GM23338 (cell line): ENCODE results near the gene ZDHHC16. TPM values are rescaled to one million over a fixed set of nuclear protein-coding genes. Genes with fewer than 3 reads are reported as not detected.

Experiments used
- ATAC-seq: fragments of 200-7000 bp; cut with Tn5 transposase; 3 replicates; pipeline ENCODE4 v1.9.1; 2020
- DNase-seq: peaks from one replicate; pipeline ENCODE4 v3.0.0-alpha.2; 2015; ENCODE audit warnings: low spot score
- H2AFZ ChIP-seq: fragments of 200-600 bp; sonication (generic); 2 replicates; pipeline ENCODE4 v1.8.0; 2016; ENCODE audit warnings: antibody characterized with exemption, mild to moderate bottlenecking, moderate library complexity
- H3F3A ChIP-seq: fragments of 200-600 bp; sonication (generic); replicated peaks from 2 replicates; pipeline ENCODE4 v1.8.0; 2017; ENCODE audit warnings: antibody characterized with exemption, mixed run types, low read depth
- H3K27ac ChIP-seq: fragments of 200-600 bp; sonication (generic); 2 replicates; pipeline ENCODE4 v1.6.1; 2016; ENCODE audit warnings: low read depth
- H3K27me3 ChIP-seq: fragments of 200-600 bp; sonication (generic); 2 replicates; pipeline ENCODE4 v1.8.0; 2016; ENCODE audit warnings: mild to moderate bottlenecking, mixed run types, moderate library complexity; ENCODE audit not compliant: insufficient read depth
- H3K36me3 ChIP-seq: fragments of 200-600 bp; sonication (generic); 2 replicates; pipeline ENCODE4 v1.8.0; 2016; ENCODE audit warnings: mild to moderate bottlenecking; ENCODE audit not compliant: insufficient read depth
- H3K4me1 ChIP-seq: fragments of 200-600 bp; sonication (generic); 2 replicates; pipeline ENCODE4 v1.8.0; 2016; ENCODE audit warnings: mild to moderate bottlenecking, moderate library complexity; ENCODE audit not compliant: insufficient read depth
- H3K4me2 ChIP-seq: fragments of 200-600 bp; sonication (generic); 2 replicates; pipeline ENCODE4 v1.7.1; 2017; ENCODE audit warnings: mixed run types
- H3K4me3 ChIP-seq: fragments of 200-600 bp; sonication (generic); 2 replicates; pipeline ENCODE4 v1.6.1; 2016; ENCODE audit warnings: mixed run types
- H3K79me2 ChIP-seq: fragments of 200-600 bp; sonication (generic); replicated peaks from 2 replicates; pipeline ENCODE4 v1.8.0; 2017; ENCODE audit warnings: mild to moderate bottlenecking; ENCODE audit not compliant: insufficient read depth
- H3K9me2 ChIP-seq: fragments of 200-600 bp; sonication (generic); 2 replicates; pipeline ENCODE4 v1.8.0; 2017; ENCODE audit not compliant: insufficient read depth
- H4K20me1 ChIP-seq: fragments of 200-600 bp; sonication (generic); replicated peaks from 2 replicates; pipeline ENCODE4 v1.8.0; 2017; ENCODE audit warnings: mild to moderate bottlenecking; ENCODE audit not compliant: insufficient read depth
- H3K27ac Mint-ChIP-seq: 2 replicates; pipeline ENCODE4 v1.8.0; 2020; ENCODE audit warnings: inconsistent platforms, mild to moderate bottlenecking, moderate library complexity, mixed read lengths
- H3K27me3 Mint-ChIP-seq: 3 replicates; pipeline ENCODE4 v1.8.0; 2022; ENCODE audit warnings: low read depth, mild to moderate bottlenecking, moderate library complexity, mixed read lengths, inconsistent platforms; ENCODE audit not compliant: insufficient read depth, poor library complexity
- H3K36me3 Mint-ChIP-seq: 3 replicates; pipeline ENCODE4 v1.8.0; 2021; ENCODE audit warnings: low read depth, mild to moderate bottlenecking, inconsistent platforms, moderate library complexity, mixed read lengths
- H3K4me1 Mint-ChIP-seq: 3 replicates; pipeline ENCODE4 v1.8.0; 2020; ENCODE audit warnings: mild to moderate bottlenecking, inconsistent platforms, mixed read lengths
- H3K4me3 Mint-ChIP-seq: 3 replicates; pipeline ENCODE4 v1.8.0; 2021; ENCODE audit warnings: moderate library complexity, mild to moderate bottlenecking, inconsistent platforms, mixed read lengths
- H3K9me3 Mint-ChIP-seq: 3 replicates; pipeline ENCODE4 v1.8.0; 2020; ENCODE audit warnings: moderate library complexity, mild to moderate bottlenecking, inconsistent platforms, mixed read lengths
- EZH2 ChIP-seq: fragments of 200-600 bp; sonication (generic); IDR thresholded peaks from one replicate; pipeline ENCODE4 v1.8.0; 2017; ENCODE audit warnings: antibody characterized with exemption, mild to moderate bottlenecking, low read depth; ENCODE audit not compliant: unreplicated experiment
- POLR2AphosphoS5 ChIP-seq: IDR thresholded peaks from 2 replicates; pipeline ENCODE4 v1.6.1; 2016; ENCODE audit warnings: antibody characterized with exemption, low read depth
- polyA plus RNA-seq: library from polyadenylated mRNA; unstranded; fragments of >200 nt; fragmentation: Nextera tagmentation; extraction: Ambion mirVana; gene quantifications from 2 replicates; pipeline ENCODE4 v1.2.1, GENCODE V29; 2016
- total RNA-seq: library from RNA; depleted of rRNA; stranded (reverse); fragments of >200 nt; shearing (Covaris generic); gene quantifications from 2 replicates; pipeline ENCODE4 v1.2.3, GENCODE V29; 2014
- TF ChIP-seq, protein P1 (sequence below): fragments of 250-450 bp; sonication (Bioruptor Pico); IDR thresholded peaks from 2 replicates; pipeline ENCODE4 v1.5.0; 2020; ENCODE audit warnings: mild to moderate bottlenecking, moderate library complexity
- TF ChIP-seq, protein P2 (sequence below): IDR thresholded peaks from 2 replicates; pipeline ENCODE4 v1.6.1; 2016; ENCODE audit warnings: antibody characterized with exemption

Gene ZDHHC16
- total and polyA plus RNA-seq, 2 experiments from 2014 or later, result 35.1 to 58.2 TPM

- Histone ChIP-seq H3K4me2 (no peak overlapping the region), H3K4me1 (no peaks in the 10 kb centered on the region), H3K27me3 (no peaks in the 10 kb centered on the region), H3K79me2 (0 out of 2 replicates have a peak, but pooled peaks cover 9% of the 10 kb centered on the region), H3K36me3 (peaks cover 45% of the 10 kb centered on the region), H4K20me1 (peaks cover 17% of the 10 kb centered on the region), H3K4me3 (no peak overlapping the region), H3F3A (peaks cover 20% of the 10 kb centered on the region; the same call in 1 of the 2 replicates), H3K9me2 (no peaks in the 10 kb centered on the region), H2AFZ (no peak overlapping the region), H3K27ac (peak overlapping the region; percentile 50; the same call in 1 of the 2 replicates)
- no peak overlapping the region for H3K27ac Mint-ChIP-seq
- no peaks in the 10 kb centered on the region for H3K4me1 Mint-ChIP-seq
- H3K27me3 Mint-ChIP-seq, result peaks cover 19% of the 10 kb centered on the region
- ATAC-seq, result no peak
- no peak for TF ChIP-seq EZH2
- H3K4me3 Mint-ChIP-seq, result no peak overlapping the region; the same call in 2 of the 3 replicates
- H3K36me3 Mint-ChIP-seq, result peaks cover 91% of the 10 kb centered on the region
- DNase-seq, result no peak
- H3K9me3 Mint-ChIP-seq, result no peaks in the 10 kb centered on the region
Measured at GRCh38 chr10:97456686-97457065, 10.7 kb downstream of the ZDHHC16 start.

DNA sequence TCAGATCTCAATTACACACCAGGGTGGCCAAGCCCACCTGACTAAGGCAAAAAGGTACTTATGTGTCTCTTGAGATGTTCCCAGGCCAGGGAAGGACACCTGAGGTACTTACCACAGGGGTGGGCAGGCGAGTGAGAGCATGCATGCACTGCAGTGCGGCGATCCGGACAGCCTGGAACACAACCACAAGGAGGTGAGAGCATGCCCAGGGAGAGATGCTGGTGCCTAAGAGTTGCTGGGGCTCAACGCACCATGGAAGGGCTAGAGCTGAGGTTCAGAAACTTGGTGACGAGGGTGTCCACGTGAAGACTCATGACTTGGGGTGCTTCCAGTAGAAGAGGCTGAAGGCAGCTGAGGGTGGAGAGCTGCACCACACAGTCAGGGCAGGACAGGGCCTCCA is 13.1 kb downstream of the ZDHHC16 start:
- peaks cover 92% of the 10 kb centered on the region for H3K36me3 Mint-ChIP-seq

More for the DNA sequence above, 13.1 kb downstream of the ZDHHC16 start:
- ATAC-seq (no peak), DNase-seq (no peak)
- Histone ChIP-seq H3K4me1 (no peaks in the 10 kb centered on the region), H3K9me2 (no peaks in the 10 kb centered on the region), H3K36me3 (peaks cover 62% of the 10 kb centered on the region), H4K20me1 (peaks cover 21% of the 10 kb centered on the region), H3K4me2 (no peak overlapping the region), H3F3A (peaks cover 35% of the 10 kb centered on the region; the same call in 1 of the 2 replicates), H3K27ac (no peak overlapping the region), H2AFZ (no peak overlapping the region), H3K27me3 (no peaks in the 10 kb centered on the region), H3K4me3 (no peak overlapping the region), H3K79me2 (no peaks in the 10 kb centered on the region)
- Mint-ChIP-seq H3K9me3 (no peaks in the 10 kb centered on the region), H3K27ac (no peak overlapping the region), H3K4me3 (no peak overlapping the region), H3K4me1 (peaks cover 4% of the 10 kb centered on the region; the same call in 1 of the 3 replicates), H3K27me3 (peaks cover 13% of the 10 kb centered on the region)
- TF ChIP-seq, protein P1, sequence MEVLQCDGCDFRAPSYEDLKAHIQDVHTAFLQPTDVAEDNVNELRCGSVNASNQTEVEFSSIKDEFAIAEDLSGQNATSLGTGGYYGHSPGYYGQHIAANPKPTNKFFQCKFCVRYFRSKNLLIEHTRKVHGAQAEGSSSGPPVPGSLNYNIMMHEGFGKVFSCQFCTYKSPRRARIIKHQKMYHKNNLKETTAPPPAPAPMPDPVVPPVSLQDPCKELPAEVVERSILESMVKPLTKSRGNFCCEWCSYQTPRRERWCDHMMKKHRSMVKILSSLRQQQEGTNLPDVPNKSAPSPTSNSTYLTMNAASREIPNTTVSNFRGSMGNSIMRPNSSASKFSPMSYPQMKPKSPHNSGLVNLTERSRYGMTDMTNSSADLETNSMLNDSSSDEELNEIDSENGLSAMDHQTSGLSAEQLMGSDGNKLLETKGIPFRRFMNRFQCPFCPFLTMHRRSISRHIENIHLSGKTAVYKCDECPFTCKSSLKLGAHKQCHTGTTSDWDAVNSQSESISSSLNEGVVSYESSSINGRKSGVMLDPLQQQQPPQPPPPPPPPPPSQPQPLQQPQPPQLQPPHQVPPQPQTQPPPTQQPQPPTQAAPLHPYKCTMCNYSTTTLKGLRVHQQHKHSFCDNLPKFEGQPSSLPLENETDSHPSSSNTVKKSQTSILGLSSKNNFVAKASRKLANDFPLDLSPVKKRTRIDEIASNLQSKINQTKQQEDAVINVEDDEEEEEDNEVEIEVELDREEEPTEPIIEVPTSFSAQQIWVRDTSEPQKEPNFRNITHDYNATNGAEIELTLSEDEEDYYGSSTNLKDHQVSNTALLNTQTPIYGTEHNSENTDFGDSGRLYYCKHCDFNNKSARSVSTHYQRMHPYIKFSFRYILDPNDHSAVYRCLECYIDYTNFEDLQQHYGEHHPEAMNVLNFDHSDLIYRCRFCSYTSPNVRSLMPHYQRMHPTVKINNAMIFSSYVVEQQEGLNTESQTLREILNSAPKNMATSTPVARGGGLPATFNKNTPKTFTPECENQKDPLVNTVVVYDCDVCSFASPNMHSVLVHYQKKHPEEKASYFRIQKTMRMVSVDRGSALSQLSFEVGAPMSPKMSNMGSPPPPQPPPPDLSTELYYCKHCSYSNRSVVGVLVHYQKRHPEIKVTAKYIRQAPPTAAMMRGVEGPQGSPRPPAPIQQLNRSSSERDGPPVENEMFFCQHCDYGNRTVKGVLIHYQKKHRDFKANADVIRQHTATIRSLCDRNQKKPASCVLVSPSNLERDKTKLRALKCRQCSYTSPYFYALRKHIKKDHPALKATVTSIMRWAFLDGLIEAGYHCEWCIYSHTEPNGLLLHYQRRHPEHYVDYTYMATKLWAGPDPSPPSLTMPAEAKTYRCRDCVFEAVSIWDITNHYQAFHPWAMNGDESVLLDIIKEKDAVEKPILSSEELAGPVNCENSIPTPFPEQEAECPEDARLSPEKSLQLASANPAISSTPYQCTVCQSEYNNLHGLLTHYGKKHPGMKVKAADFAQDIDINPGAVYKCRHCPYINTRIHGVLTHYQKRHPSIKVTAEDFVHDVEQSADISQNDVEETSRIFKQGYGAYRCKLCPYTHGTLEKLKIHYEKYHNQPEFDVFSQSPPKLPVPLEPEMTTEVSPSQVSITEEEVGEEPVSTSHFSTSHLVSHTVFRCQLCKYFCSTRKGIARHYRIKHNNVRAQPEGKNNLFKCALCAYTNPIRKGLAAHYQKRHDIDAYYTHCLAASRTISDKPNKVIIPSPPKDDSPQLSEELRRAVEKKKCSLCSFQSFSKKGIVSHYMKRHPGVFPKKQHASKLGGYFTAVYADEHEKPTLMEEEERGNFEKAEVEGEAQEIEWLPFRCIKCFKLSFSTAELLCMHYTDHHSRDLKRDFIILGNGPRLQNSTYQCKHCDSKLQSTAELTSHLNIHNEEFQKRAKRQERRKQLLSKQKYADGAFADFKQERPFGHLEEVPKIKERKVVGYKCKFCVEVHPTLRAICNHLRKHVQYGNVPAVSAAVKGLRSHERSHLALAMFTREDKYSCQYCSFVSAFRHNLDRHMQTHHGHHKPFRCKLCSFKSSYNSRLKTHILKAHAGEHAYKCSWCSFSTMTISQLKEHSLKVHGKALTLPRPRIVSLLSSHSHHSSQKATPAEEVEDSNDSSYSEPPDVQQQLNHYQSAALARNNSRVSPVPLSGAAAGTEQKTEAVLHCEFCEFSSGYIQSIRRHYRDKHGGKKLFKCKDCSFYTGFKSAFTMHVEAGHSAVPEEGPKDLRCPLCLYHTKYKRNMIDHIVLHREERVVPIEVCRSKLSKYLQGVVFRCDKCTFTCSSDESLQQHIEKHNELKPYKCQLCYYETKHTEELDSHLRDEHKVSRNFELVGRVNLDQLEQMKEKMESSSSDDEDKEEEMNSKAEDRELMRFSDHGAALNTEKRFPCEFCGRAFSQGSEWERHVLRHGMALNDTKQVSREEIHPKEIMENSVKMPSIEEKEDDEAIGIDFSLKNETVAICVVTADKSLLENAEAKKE (CRISPR knock-in tag), result no peak
- TF ChIP-seq POLR2AphosphoS5, result 0 out of 2 replicates have a peak, but pooled peaks have one; percentile 24
- TF ChIP-seq, protein P2, sequence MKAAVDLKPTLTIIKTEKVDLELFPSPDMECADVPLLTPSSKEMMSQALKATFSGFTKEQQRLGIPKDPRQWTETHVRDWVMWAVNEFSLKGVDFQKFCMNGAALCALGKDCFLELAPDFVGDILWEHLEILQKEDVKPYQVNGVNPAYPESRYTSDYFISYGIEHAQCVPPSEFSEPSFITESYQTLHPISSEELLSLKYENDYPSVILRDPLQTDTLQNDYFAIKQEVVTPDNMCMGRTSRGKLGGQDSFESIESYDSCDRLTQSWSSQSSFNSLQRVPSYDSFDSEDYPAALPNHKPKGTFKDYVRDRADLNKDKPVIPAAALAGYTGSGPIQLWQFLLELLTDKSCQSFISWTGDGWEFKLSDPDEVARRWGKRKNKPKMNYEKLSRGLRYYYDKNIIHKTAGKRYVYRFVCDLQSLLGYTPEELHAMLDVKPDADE, result no peak
